H1 (cell line): ENCODE measurements around the gene ZBTB46. TPM values are rescaled to one million over a fixed set of nuclear protein-coding genes. Genes with fewer than 3 reads are reported as not detected.

ENCODE experiments used
- BACH1 ChIP-seq: IDR thresholded peaks from 2 replicates; pipeline ENCODE4 v1.6.1; 2012; ENCODE audit warnings: low read length, improper control_type of control experiment
- CTCF ChIP-seq, 3 experiments: IDR thresholded peaks; 1 replicate in 2 of 3; 2 replicates in 1 of 3; pipeline versions ENCODE4 v1.5.1 to v1.6.1; 2011; ENCODE audit warnings: low read length in 3 of 3, mild to moderate bottlenecking in 3 of 3, inconsistent platforms in 2 of 3, low read depth in 1 of 3, moderate library complexity in 1 of 3; ENCODE audit not compliant: insufficient read depth in 1 of 3; ENCODE audit errors: control extremely low read depth in 1 of 3
- GTF2F1 ChIP-seq: IDR thresholded peaks from 2 replicates; pipeline ENCODE4 v1.6.1; 2012; ENCODE audit warnings: low read depth, low read length, improper control_type of control experiment, borderline replicate concordance
- POLR2A ChIP-seq, 2 experiments: IDR thresholded peaks; 1 replicate in 1 of 2; 2 replicates in 1 of 2; pipeline ENCODE4 v1.6.1; 2011; ENCODE audit warnings: low read depth in 2 of 2, low read length in 2 of 2, mild to moderate bottlenecking in 2 of 2; ENCODE audit errors: control extremely low read depth in 1 of 2
- RBBP5 ChIP-seq: IDR thresholded peaks from 2 replicates; pipeline ENCODE4 v1.7.1; 2012; ENCODE audit warnings: low read depth, mild to moderate bottlenecking, inconsistent platforms, low read length, moderate library complexity, borderline replicate concordance
- SIRT6 ChIP-seq: IDR thresholded peaks from one replicate; pipeline ENCODE4 v1.7.1; 2012; ENCODE audit warnings: low read length, inconsistent platforms
- TAF1 ChIP-seq: IDR thresholded peaks from 2 replicates; pipeline ENCODE4 v1.6.1; 2011; ENCODE audit warnings: mild to moderate bottlenecking, low read depth, low read length
- USF2 ChIP-seq: IDR thresholded peaks from 2 replicates; pipeline ENCODE4 v1.6.1; 2011; ENCODE audit warnings: low read length, improper control_type of control experiment
- polyA plus RNA-seq, 7 experiments: library from polyadenylated mRNA; depleted of rRNA in 3 of 7; stranded (reverse) in 5 of 7; unstranded in 2 of 7; fragments of >200 nt in 5 of 7; fragments of 200-250 nt in 2 of 7; gene quantifications; 1 replicate in 5 of 7; 2 replicates in 1 of 7; 4 replicates in 1 of 7; pipeline versions ENCODE4 v1.2.1 to v1.2.3, GENCODE V29; 2011 to 2013; ENCODE audit warnings: missing spikeins in 2 of 7, mixed read lengths in 2 of 7
- total RNA-seq: library from RNA; stranded (reverse); fragmentation: NEBNext Ultra II Directional; extraction: Animal tissue kit (Norgen Biotek cat#: 25700); gene quantifications from 2 replicates; pipeline ENCODE4 v1.2.1, GENCODE V29; 2021

The ZBTB46 gene
- total and polyA plus RNA-seq, 2 of the 8 experiments (the other 6 are each of a cell fraction or from before 2014, with no cell fraction given): 6.4 to 22.4 TPM

- TF ChIP-seq TAF1 (no peak), POLR2A (IDR thresholded peaks at IDR 0.05; ENCODE audit: control extremely low read depth in 1 of 2, low read depth in 2 of 2, low read length in 2 of 2) (no peak), CTCF (IDR thresholded peaks at IDR 0.05; ENCODE audit: control extremely low read depth in 1 of 3, insufficient read depth in 1 of 3, low read depth in 1 of 3, low read length in 3 of 3) (no peak), RBBP5 (no peak), GTF2F1 (no peak), USF2 (no peak), SIRT6 (no peak), BACH1 (no peak)
- TF ChIP-seq, all 59 proteins: peak for 0
These were observed 2.9 kb downstream of the ZBTB46 start (continued) for GRCh38 chr20:63828124-63828523.
